GM12875 (cell line): ENCODE data around the gene SLC26A11.

ENCODE experiments used
- H3K4me3 ChIP-seq: one replicate; pipeline ENCODE4 v1.5.1; 2011; ENCODE audit warnings: low read depth, low read length, control low read depth
- TF ChIP-seq, protein P1 (sequence below): IDR thresholded peaks from 2 replicates; pipeline ENCODE4 v1.5.1; 2011; ENCODE audit warnings: low read depth, mild to moderate bottlenecking, control low read depth, inconsistent platforms, low read length, moderate library complexity, borderline replicate concordance; ENCODE audit not compliant: insufficient read depth

Gene SLC26A11

DNA sequence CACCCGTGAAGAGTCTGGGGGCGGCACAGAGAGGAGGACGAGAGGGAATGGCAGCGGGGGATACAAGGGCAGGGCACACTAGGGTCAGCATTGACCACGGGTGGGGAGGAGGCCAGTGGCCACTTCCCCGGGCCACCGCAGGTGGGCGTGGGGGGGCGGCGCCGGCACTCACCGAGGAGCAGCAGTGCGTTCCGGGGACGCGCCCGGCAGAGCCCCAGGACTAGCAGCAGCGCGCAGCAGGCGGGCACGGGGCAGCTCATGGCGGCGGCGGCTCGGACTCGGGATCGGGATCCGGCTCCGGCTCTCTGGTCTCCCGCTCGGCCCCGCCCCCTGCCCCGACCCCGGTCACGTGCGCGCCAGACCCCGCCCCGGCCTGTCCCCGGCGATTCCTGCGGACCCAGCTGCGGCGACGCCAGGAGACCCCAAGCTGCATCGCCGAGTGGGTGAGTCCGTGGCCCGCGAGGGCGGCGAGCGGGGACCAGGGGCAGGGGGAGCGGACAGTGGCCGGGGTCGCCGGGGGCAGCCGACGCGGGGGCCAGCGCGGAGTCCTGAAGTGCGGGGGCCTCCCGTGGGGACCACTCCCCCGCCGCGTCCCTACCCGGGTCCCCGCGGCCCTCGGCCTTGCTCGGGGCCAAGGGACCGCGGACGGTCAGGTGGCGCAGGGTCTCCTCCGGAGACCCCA lies at the start of gene SLC26A11, which contains the start of gene SGSH:
Gene SLC26A11, plus strand, starts transcription at position 374 of the 682 bp plus-strand sequence. CDS start 1,134 bp downstream, outside the sequence.
Gene SGSH, minus strand, starts transcription at position 280 of the 682 bp plus-strand sequence. Its CDS starts 20 bp downstream, at position 260.
- H3K4me3 ChIP-seq, result peak within 1 kb of the TSS; percentile 83
- TF ChIP-seq, protein P1, sequence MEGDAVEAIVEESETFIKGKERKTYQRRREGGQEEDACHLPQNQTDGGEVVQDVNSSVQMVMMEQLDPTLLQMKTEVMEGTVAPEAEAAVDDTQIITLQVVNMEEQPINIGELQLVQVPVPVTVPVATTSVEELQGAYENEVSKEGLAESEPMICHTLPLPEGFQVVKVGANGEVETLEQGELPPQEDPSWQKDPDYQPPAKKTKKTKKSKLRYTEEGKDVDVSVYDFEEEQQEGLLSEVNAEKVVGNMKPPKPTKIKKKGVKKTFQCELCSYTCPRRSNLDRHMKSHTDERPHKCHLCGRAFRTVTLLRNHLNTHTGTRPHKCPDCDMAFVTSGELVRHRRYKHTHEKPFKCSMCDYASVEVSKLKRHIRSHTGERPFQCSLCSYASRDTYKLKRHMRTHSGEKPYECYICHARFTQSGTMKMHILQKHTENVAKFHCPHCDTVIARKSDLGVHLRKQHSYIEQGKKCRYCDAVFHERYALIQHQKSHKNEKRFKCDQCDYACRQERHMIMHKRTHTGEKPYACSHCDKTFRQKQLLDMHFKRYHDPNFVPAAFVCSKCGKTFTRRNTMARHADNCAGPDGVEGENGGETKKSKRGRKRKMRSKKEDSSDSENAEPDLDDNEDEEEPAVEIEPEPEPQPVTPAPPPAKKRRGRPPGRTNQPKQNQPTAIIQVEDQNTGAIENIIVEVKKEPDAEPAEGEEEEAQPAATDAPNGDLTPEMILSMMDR, result no peak

DNA sequence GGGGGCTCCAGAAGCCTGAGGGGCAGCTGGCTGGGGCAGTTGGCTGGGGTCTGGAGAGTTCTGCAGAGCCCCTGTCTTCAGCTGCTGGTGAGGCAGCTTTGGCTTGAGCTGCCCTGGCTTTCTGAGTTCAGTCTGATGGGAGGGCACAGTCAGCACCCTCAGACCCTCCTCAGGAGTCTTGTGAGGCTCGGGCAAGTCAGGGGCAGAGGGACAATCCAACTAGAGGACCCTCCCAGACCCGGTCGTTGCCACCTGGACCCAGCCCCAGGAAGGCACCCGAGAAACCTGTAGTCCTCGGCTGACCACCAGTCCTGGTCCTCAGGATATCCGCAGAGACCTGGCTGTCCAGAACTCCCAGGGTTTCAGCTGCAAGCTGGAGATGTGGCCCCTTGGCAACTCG lies 48.5 kb upstream of the SLC26A11 start:
- TF ChIP-seq, protein P1, result no peak

DNA sequence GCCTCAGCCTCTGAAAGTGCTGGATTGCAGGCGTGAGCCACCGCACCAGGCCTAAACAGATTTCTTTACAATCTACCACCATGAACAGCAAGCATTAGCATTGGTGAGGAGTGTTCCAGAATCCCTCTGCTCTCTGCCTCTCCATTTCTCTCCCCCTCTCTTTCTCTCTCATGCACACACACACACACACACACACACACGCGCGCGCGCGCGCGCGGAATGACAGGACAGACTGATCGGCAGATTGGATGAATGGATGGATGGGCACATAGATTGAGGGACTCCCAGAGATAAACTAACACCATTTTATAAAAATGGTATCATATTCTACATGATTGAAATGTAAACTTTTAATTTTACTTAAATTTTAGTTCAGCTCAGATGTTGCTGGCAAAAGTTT lies 47.1 kb upstream of the SLC26A11 start:
- TF ChIP-seq, protein P1, result no peak
- H3K4me3 ChIP-seq, result no peak overlapping the region

More for the DNA sequence above, 48.5 kb upstream of the SLC26A11 start:
- H3K4me3 ChIP-seq, result no peak overlapping the region

DNA sequence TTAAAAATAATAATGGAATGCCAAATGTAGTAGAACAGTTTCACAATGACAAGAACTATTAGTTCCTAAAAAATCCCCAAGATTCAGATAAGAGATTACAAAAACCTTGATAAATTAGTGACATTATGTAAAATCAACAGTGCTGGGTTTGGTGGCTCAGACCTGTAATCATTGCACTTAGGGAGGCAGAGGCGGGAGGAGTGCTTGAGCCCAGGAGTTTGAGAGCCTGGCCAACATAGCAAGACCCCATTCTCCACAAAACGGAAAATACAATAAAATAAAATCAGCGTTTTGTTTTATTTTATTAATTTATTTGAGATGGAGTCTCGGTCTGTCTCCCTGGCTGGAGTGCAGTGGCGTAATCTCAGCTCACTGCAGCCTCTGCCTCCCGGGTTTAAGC lies 46.3 kb upstream of the SLC26A11 start:
- no peak overlapping the region for H3K4me3 ChIP-seq
- TF ChIP-seq, protein P1, result no peak

DNA sequence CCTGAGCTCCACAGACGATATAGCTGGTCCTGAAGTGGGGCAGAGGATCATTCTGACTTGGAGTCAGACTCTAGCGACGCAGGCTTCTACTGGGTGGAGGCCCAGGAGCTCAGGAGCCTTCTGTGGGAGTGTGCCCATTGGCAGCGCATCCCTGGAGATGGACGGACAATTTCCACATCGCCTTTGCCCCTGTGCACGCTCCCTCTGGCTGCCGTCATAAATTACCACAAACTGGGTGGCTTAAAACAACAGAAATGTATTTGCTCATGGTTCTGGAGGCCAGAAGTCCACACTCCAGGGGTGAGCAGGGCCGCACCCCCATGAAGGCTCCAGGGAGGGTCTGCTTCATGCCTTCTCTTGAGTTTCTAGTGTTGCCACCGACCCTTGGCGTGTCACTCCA lies 43.5 kb upstream of the SLC26A11 start:
- TF ChIP-seq, protein P1, result no peak
- no peak overlapping the region for H3K4me3 ChIP-seq

DNA sequence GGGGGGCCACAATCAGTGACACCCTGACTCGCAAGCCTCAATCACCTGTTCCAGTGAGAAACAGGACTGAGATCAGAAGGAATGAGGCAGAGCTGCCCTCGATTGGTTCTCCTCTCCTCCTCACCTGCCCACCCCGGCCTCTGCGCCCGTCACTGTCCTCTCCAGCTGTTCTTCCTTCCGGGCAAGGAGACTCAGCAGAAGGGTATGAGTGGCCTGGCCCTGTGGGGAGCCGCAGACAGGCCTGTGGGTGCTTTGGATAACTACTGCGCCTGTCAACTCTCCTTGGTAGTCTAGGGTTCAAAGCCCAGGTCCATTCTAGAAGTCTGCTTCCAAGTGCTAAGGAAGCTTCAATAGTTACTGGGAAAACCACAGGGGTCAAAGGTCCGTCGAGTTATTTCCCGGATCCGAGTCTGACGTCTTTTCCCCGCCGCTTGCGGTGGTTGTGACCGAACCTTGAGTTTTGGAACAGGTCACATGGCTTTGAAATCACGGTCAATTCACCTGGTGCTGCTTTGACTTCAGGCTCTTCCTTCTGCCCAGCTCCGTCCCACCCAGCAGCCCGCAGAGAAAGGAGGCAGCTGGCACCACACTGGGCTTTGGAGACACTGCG lies 42.1 kb upstream of the SLC26A11 start:
- no peak overlapping the region for H3K4me3 ChIP-seq
- TF ChIP-seq, protein P1, result no peak

DNA sequence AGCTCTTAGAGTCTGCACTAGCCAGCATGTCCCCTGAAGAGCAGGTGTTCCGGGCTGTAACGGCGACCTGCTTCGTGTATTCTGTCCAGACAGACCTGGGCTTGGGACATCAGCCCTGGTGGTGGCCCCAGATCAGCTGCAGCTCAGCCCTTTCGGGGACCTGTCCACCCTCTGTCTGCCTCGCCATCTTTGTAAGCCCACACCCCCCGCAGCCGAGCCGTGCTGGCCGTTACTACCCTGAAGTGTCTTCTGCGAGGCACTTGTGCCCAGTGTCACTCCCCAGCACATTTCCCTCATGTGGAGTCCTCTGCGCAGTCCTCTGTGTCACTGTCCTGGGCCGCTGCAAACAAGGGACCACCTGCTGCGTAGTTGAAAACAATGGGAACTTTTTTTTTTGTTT lies 40.0 kb upstream of the SLC26A11 start:
- TF ChIP-seq, protein P1, result no peak
- H3K4me3 ChIP-seq, result no peak overlapping the region
